Panc1 (cell line): Measurements from ENCODE around the gene COG2. TPM values are rescaled to one million over a fixed set of nuclear protein-coding genes. Genes with fewer than 3 reads are reported as not detected.

Experiments used
- ATAC-seq: fragments of 200-7000 bp; cut with Tn5 transposase; 2 replicates; pipeline ENCODE4 v1.9.1; 2020; ENCODE audit warnings: mild to moderate bottlenecking, moderate library complexity
- BruUV-seq: library from RNA; stranded (reverse); fragments of 400-500 nt; replicated peaks from 2 replicates; lab custom pipeline; 2021; lab: Mats Ljungman, UMichigan
- CTCF ChIA-PET: fragments of 300-600 bp; sonication (Branson Sonifier 250); formaldehyde crosslinking; loops from one replicate; lab custom pipeline; 2022; ENCODE audit warnings: antibody characterized with exemption; lab: Charles Lee
- POLR2A ChIA-PET: fragments of 300-600 bp; sonication (Branson Sonifier 250); formaldehyde crosslinking; loops from one replicate; lab custom pipeline; 2022; ENCODE audit warnings: antibody characterized with exemption; lab: Charles Lee
- DNase-seq: peaks from one replicate; pipeline ENCODE4 v3.0.0-alpha.2; 2010; ENCODE audit warnings: low read depth, low spot score
- H3K27ac ChIP-seq: 2 replicates; pipeline ENCODE4 v1.5.1; 2011; ENCODE audit warnings: mild to moderate bottlenecking, low read length, inconsistent platforms
- H3K27me3 ChIP-seq: fragments of 200-500 bp; sonication (Bioruptor generic); 2 replicates; pipeline ENCODE4 v1.6.0; 2014; ENCODE audit warnings: low read length, inconsistent platforms; ENCODE audit not compliant: control insufficient read depth, insufficient read depth
- H3K36me3 ChIP-seq: fragments of 200-500 bp; sonication (Bioruptor generic); 2 replicates; pipeline ENCODE4 v1.5.1; 2014; ENCODE audit warnings: inconsistent platforms, mild to moderate bottlenecking, low read length, moderate library complexity; ENCODE audit not compliant: control insufficient read depth, insufficient read depth
- H3K4me1 ChIP-seq: 2 replicates; pipeline ENCODE4 v1.5.1; 2011; ENCODE audit warnings: inconsistent platforms, mild to moderate bottlenecking, low read length, moderate library complexity; ENCODE audit not compliant: control insufficient read depth, insufficient read depth
- H3K4me3 ChIP-seq, 2 experiments: 2 replicates each; pipeline ENCODE4 v1.5.1; 2011 to 2012; ENCODE audit warnings: low read depth in 2 of 2, low read length in 2 of 2, mild to moderate bottlenecking in 2 of 2, inconsistent platforms in 1 of 2, moderate library complexity in 1 of 2
- H3K9me3 ChIP-seq: fragments of 200-500 bp; sonication (Bioruptor generic); 2 replicates; pipeline ENCODE4 v1.5.1; 2014; ENCODE audit warnings: low read depth, mild to moderate bottlenecking, inconsistent platforms, low read length, moderate library complexity; ENCODE audit not compliant: control insufficient read depth, insufficient read depth
- POLR2AphosphoS5 ChIP-seq: IDR thresholded peaks from 2 replicates; pipeline ENCODE4 v1.6.1; 2012; ENCODE audit warnings: mild to moderate bottlenecking, low read depth, low read length, moderate library complexity
- REST ChIP-seq, 2 experiments: IDR thresholded peaks; 2 replicates each; pipeline ENCODE4 v1.6.1; 2011 to 2012; ENCODE audit warnings: low read depth in 2 of 2, control low read depth in 1 of 2, low read length in 1 of 2, mild to moderate bottlenecking in 1 of 2, moderate library complexity in 1 of 2; ENCODE audit not compliant: insufficient read depth in 1 of 2
- SIN3A ChIP-seq: IDR thresholded peaks from 2 replicates; pipeline ENCODE4 v1.6.1; 2012; ENCODE audit warnings: low read depth, mild to moderate bottlenecking, low read length, moderate library complexity, borderline replicate concordance; ENCODE audit not compliant: insufficient read depth
- TCF7L2 ChIP-seq: IDR thresholded peaks from 2 replicates; pipeline ENCODE4 v1.6.1; 2011; ENCODE audit warnings: mild to moderate bottlenecking, low read depth, low read length, inconsistent platforms
- in situ Hi-C: cut with HindIII; loops from 2 replicates; pipeline ENCODE4 v1.10.0; 2016; ENCODE audit warnings: low sequenced_read_pairs, low pct_unique_long_range_greater_than_20kb
- intact Hi-C: fragments of 100-400 bp; cut with micrococcal nuclease; formaldehyde crosslinking; loops from one replicate; pipeline ENCODE4 v1.10.0; 2022; ENCODE audit not compliant: unreplicated experiment
- total RNA-seq: library from RNA; stranded (reverse); gene quantifications from one replicate; pipeline ENCODE4 v1.2.1, GENCODE V29; 2021; ENCODE audit not compliant: unreplicated experiment
- TF ChIP-seq, protein P1 (sequence below): fragments of 450-650 bp; IDR thresholded peaks from 2 replicates; pipeline ENCODE4 v1.5.1; 2017; ENCODE audit warnings: mild to moderate bottlenecking

The COG2 gene
- total RNA-seq, 1 experiment from 2014 or later: 20.5 TPM

- intact Hi-C loops (no loop called here), in situ Hi-C loops (no loop called here)
- no peak overlapping the region for H3K27ac ChIP-seq
- DNase-seq (no peak), ATAC-seq (no peak)
- H3K27me3 ChIP-seq: no peaks in the 10 kb centered on the region
- BruUV-seq: no TSS peak
- no peaks in the 10 kb centered on the region for H3K9me3 ChIP-seq
- peaks cover 9% of the 10 kb centered on the region for H3K36me3 ChIP-seq
- ChIA-PET POLR2A (no interaction called here), CTCF (no interaction called here)
- H3K4me1 ChIP-seq: no peaks in the 10 kb centered on the region
- no peak overlapping the region for H3K4me3 ChIP-seq
- TF ChIP-seq TCF7L2 (no peak), REST (IDR thresholded peaks at IDR 0.05; ENCODE audit: insufficient read depth in 1 of 2, low read depth in 2 of 2, low read length in 1 of 2) (no peak), SIN3A (no peak), POLR2AphosphoS5 (no peak)
- TF ChIP-seq, protein P1, sequence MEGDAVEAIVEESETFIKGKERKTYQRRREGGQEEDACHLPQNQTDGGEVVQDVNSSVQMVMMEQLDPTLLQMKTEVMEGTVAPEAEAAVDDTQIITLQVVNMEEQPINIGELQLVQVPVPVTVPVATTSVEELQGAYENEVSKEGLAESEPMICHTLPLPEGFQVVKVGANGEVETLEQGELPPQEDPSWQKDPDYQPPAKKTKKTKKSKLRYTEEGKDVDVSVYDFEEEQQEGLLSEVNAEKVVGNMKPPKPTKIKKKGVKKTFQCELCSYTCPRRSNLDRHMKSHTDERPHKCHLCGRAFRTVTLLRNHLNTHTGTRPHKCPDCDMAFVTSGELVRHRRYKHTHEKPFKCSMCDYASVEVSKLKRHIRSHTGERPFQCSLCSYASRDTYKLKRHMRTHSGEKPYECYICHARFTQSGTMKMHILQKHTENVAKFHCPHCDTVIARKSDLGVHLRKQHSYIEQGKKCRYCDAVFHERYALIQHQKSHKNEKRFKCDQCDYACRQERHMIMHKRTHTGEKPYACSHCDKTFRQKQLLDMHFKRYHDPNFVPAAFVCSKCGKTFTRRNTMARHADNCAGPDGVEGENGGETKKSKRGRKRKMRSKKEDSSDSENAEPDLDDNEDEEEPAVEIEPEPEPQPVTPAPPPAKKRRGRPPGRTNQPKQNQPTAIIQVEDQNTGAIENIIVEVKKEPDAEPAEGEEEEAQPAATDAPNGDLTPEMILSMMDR: no peak
Measured at GRCh38 chr1:230691615-230692014, 49.3 kb downstream of the COG2 start.

DNA sequence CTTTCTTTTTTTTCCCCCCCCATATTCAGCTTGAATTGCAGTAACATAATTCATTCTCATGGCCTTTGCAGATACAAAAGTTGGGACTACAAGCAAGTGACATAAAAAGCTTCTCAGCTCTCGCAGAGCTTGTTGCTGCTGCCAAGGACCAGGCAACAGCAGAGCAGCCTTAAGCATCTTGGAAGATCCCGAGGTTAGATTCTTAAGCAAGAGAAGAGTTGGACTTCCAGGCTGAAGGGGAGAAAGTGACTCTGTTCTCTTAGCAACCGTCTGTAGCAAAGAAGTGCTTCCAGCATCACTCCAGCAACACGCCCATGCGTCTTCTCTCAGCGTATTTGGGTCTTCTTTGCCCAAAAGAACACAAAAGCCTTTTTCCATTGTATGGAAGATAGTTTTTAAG lies 50.9 kb downstream of the COG2 start:
- peaks cover 4% of the 10 kb centered on the region for H3K36me3 ChIP-seq
- ChIA-PET CTCF (no interaction called here), POLR2A (no interaction called here)
- no TSS peak for BruUV-seq
- H3K27ac ChIP-seq: no peak overlapping the region
- H3K27me3 ChIP-seq: no peaks in the 10 kb centered on the region
- intact Hi-C loops (no loop called here), in situ Hi-C loops (no loop called here)
- TF ChIP-seq SIN3A (no peak), TCF7L2 (no peak), POLR2AphosphoS5 (no peak), REST (IDR thresholded peaks at IDR 0.05; ENCODE audit: insufficient read depth in 1 of 2, low read depth in 2 of 2, low read length in 1 of 2) (no peak)
- TF ChIP-seq, protein P1: no peak
- DNase-seq: no peak
- no peak for ATAC-seq
- H3K4me3 ChIP-seq: no peak overlapping the region
- no peaks in the 10 kb centered on the region for H3K9me3 ChIP-seq
- H3K4me1 ChIP-seq: no peaks in the 10 kb centered on the region
